Stimulated activated CD4-positive, alpha-beta T cell treated with anti-CD3 and anti-CD28 coated beads, Interleukin-12 subunit alpha, Interleukin-12 subunit beta, amount 100 ng/mL, for 4 hours (primary cell): ENCODE data around the gene SLC47A1.
"Not testable (repeated sequence)": the region's sequence is repeated elsewhere in the genome, so short reads cannot be mapped to it uniquely, and the experiment has no call there.

Experiments used
- DNase-seq: peaks from one replicate; pipeline ENCODE4 v3.0.0-alpha.2; 2020

The SLC47A1 gene

GRCh38 chr17:19555746-19556145 is 22.1 kb downstream of the SLC47A1 start:
- no peak for DNase-seq

GRCh38 chr17:19558946-19559345 is 25.3 kb downstream of the SLC47A1 start:
- DNase-seq, result no peak

GRCh38 chr17:19561697-19562318 is 28.2 kb downstream of the SLC47A1 start:
- DNase-seq, result no peak

- no peak for DNase-seq
Measured at GRCh38 chr17:19565817-19566575, 32.3 kb downstream of the SLC47A1 start.

- no peak for DNase-seq
Measured at GRCh38 chr17:19567216-19568015, 33.8 kb downstream of the SLC47A1 start.

GRCh38 chr17:19568016-19568350 is 34.3 kb downstream of the SLC47A1 start:
- no peak for DNase-seq

GRCh38 chr17:19569785-19570543 is 36.3 kb downstream of the SLC47A1 start:
- no peak for DNase-seq

- DNase-seq, result no peak
Measured at GRCh38 chr17:19570544-19571062, 36.9 kb downstream of the SLC47A1 start.

- DNase-seq, result no peak
Measured at GRCh38 chr17:19573075-19573474, 39.4 kb downstream of the SLC47A1 start.

- DNase-seq, result no peak
Measured at GRCh38 chr17:19574956-19575355, 41.3 kb downstream of the SLC47A1 start.

- no peak for DNase-seq
Measured at GRCh38 chr17:19578545-19578944, 44.9 kb downstream of the SLC47A1 start.

- DNase-seq, result no peak
Measured at GRCh38 chr17:19579192-19579761, 45.6 kb downstream of the SLC47A1 start.

- DNase-seq, result no peak
Measured at GRCh38 chr17:19579867-19580565, 46.4 kb downstream of the SLC47A1 start.

- DNase-seq, result not testable (repeated sequence)
Measured at GRCh38 chr17:19580566-19580920, 46.9 kb downstream of the SLC47A1 start.

- not testable (repeated sequence) for DNase-seq
Measured at GRCh38 chr17:19582152-19582551, 48.5 kb downstream of the SLC47A1 start.

GRCh38 chr17:19583871-19584270 is 50.2 kb downstream of the SLC47A1 start:
- DNase-seq, result no peak

GRCh38 chr17:19590451-19590850 is 56.8 kb downstream of the SLC47A1 start:
- no peak for DNase-seq

GRCh38 chr17:19590912-19591551 is 57.4 kb downstream of the SLC47A1 start:
- no peak for DNase-seq

- DNase-seq, result no peak
Measured at GRCh38 chr17:19592316-19592715, 58.7 kb downstream of the SLC47A1 start.

GRCh38 chr17:19596869-19597268 is 63.2 kb downstream of the SLC47A1 start:
- no peak for DNase-seq

GRCh38 chr17:19610311-19610710 is 76.7 kb downstream of the SLC47A1 start:
- DNase-seq, result no peak
